Kidney (tissue), 14 donors: ENCODE results near the gene PGPEP1. TPM values are rescaled to one million over a fixed set of nuclear protein-coding genes. Genes with fewer than 3 reads are reported as not detected.
A peak's percentile ranks its signal among the peaks of the same experiment; 100 is the strongest.

ENCODE experiments used
- DNase-seq, 5 donors: peaks; one replicate each; pipeline ENCODE4 v3.0.0-alpha.2; 2013 to 2020
- FAIRE-seq: peaks from 2 replicates; lab custom pipeline; 2012; peaks lifted over from hg19 to GRCh38; lab: Jason Lieb, UNC
- H3K27ac ChIP-seq, 2 donors: one replicate each; pipeline ENCODE4 v1.7.0; 2013; ENCODE audit warnings: low read depth in 2 of 2, low read length in 2 of 2, inconsistent platforms in 1 of 2
- H3K27me3 ChIP-seq: one replicate; pipeline ENCODE4 v1.7.1; 2013; ENCODE audit warnings: low read length, inconsistent platforms; ENCODE audit not compliant: control insufficient read depth, insufficient read depth
- H3K36me3 ChIP-seq, 3 donors: one replicate each; pipeline versions ENCODE4 v1.7.0 to v1.7.1; 2013; ENCODE audit warnings: low read length in 3 of 3, control low read depth in 1 of 3, inconsistent platforms in 1 of 3; ENCODE audit not compliant: insufficient read depth in 3 of 3, control insufficient read depth in 2 of 3
- H3K4me1 ChIP-seq, 3 donors: one replicate each; pipeline versions ENCODE4 v1.7.0 to v1.7.1; 2013; ENCODE audit warnings: low read length in 3 of 3, inconsistent platforms in 1 of 3, low read depth in 1 of 3; ENCODE audit not compliant: control insufficient read depth in 2 of 3, insufficient read depth in 2 of 3
- H3K4me3 ChIP-seq, 3 donors: one replicate each; pipeline versions ENCODE4 v1.7.0 to v1.8.1; 2013; ENCODE audit warnings: low read length in 3 of 3, control low read depth in 1 of 3, inconsistent platforms in 1 of 3
- H3K9ac ChIP-seq, 3 donors: one replicate each; pipeline versions ENCODE4 v1.7.0 to v1.7.1; 2013; ENCODE audit warnings: low read length in 3 of 3, control low read depth in 1 of 3, inconsistent platforms in 1 of 3
- H3K9me3 ChIP-seq, 3 donors: one replicate each; pipeline versions ENCODE4 v1.7.0 to v1.7.1; 2013; ENCODE audit warnings: low read length in 3 of 3, control low read depth in 1 of 3, inconsistent platforms in 1 of 3; ENCODE audit not compliant: control insufficient read depth in 2 of 3, insufficient read depth in 1 of 3
- CTCF ChIP-seq: IDR thresholded peaks from 3 replicates; pipeline ENCODE4 v1.5.1; 2012; ENCODE audit warnings: mild to moderate bottlenecking, moderate library complexity, borderline replicate concordance; ENCODE audit not compliant: insufficient read depth; ENCODE audit errors: extremely low read depth
- intact Hi-C: fragments of 100-400 bp; cut with DNase I; formaldehyde crosslinking; loops from one replicate; pipeline ENCODE4 v1.11.1; 2022
- polyA plus RNA-seq: library from polyadenylated mRNA; stranded (reverse); fragments of 350-450 nt; fragmentation: Illumina TruSeq; extraction: RNeasy Lipid Tissue Mini Kit (QIAGEN cat#74804); gene quantifications from one replicate; pipeline ENCODE4 v1.2.3, GENCODE V29; 2014; ENCODE audit warnings: low read depth, low replicate concordance; ENCODE audit not compliant: insufficient read depth
- total RNA-seq: library from RNA; stranded (reverse); fragmentation: NEBNext Ultra II Directional; extraction: Animal tissue kit (Norgen Biotek cat#: 25700); gene quantifications from one replicate; pipeline ENCODE4 v1.2.1, GENCODE V29; 2021
- donor health status: control.
- donor health status: control.
- donor health status: control.
- donor health status: control.
- donor health status: control.
- donor health status: DM: yes; HTN: yes; CAD: no.
- donor health status: Normal renal cell carcinoma (clear cell type).

The PGPEP1 gene
- total and polyA plus RNA-seq, 2 donors from 2014 or later, result 54.5 to 76.1 TPM

GRCh38 chr19:18307271-18307681 is 33.1 kb upstream of the PGPEP1 start:
- peaks cover 0 to 24% (median 8%) of the 10 kb centered on the region in 3 donors for H3K4me1 ChIP-seq
- no peak for TF ChIP-seq CTCF
- no peaks in the 10 kb centered on the region for H3K27me3 ChIP-seq
- peak in 2 of 5 donors; percentile 41 to 76 for DNase-seq
- no peak overlapping the region for H3K4me3 ChIP-seq
- H3K36me3 ChIP-seq, result peaks cover 0 to 6% (median 0%) of the 10 kb centered on the region in 3 donors
- H3K27ac ChIP-seq, result no peak overlapping the region
- intact Hi-C loops, result no loop called here
- H3K9ac ChIP-seq, result no peak overlapping the region
- no peak for FAIRE-seq
- H3K9me3 ChIP-seq, result no peaks in the 10 kb centered on the region

GRCh38 chr19:18308051-18308947 is 32.1 kb upstream of the PGPEP1 start:
- DNase-seq (no peak), FAIRE-seq (no peak)
- Histone ChIP-seq H3K4me3 (no peak overlapping the region), H3K9ac (no peak overlapping the region), H3K9me3 (no peaks in the 10 kb centered on the region), H3K27ac (no peak overlapping the region), H3K36me3 (peaks cover 0 to 8% (median 0%) of the 10 kb centered on the region in 3 donors), H3K27me3 (no peaks in the 10 kb centered on the region), H3K4me1 (peaks cover 0 to 25% (median 8%) of the 10 kb centered on the region in 3 donors)
- intact Hi-C loops, result no loop called here
- no peak for TF ChIP-seq CTCF

GRCh38 chr19:18308948-18309325 is 31.5 kb upstream of the PGPEP1 start:
- no peak overlapping the region for H3K4me3 ChIP-seq
- FAIRE-seq, result no peak
- TF ChIP-seq CTCF, result no peak

More at GRCh38 chr19:18308948-18309325, 31.5 kb upstream of the PGPEP1 start:
- Histone ChIP-seq H3K9ac (no peak overlapping the region), H3K36me3 (peaks cover 0 to 8% (median 0%) of the 10 kb centered on the region in 3 donors), H3K4me1 (peaks cover 0 to 21% (median 8%) of the 10 kb centered on the region in 3 donors), H3K27me3 (no peaks in the 10 kb centered on the region), H3K27ac (no peak overlapping the region), H3K9me3 (no peaks in the 10 kb centered on the region)
- intact Hi-C loops, result no loop called here
- DNase-seq, result no peak
